NCI-H1105 (cell line): Measurements from ENCODE around the gene TPSG1.
"Not testable (repeated sequence)": the region's sequence is repeated elsewhere in the genome, so short reads cannot be mapped to it uniquely, and the experiment has no call there.

Source experiments
- DNase-seq: peaks from one replicate; lab custom pipeline; 2025; lab: John Stamatoyannopoulos, UW

Gene TPSG1

GRCh38 chr16:1215574-1216295 is 9.3 kb downstream of the TPSG1 start:
- DNase-seq = no peak

GRCh38 chr16:1214719-1215118 is 10.3 kb downstream of the TPSG1 start:
- no peak for DNase-seq

GRCh38 chr16:1213796-1214372 is 11.2 kb downstream of the TPSG1 start:
- no peak for DNase-seq

- no peak for DNase-seq
Observed at GRCh38 chr16:1213231-1213630, 11.8 kb downstream of the TPSG1 start.

GRCh38 chr16:1212616-1213194 is 12.4 kb downstream of the TPSG1 start:
- no peak for DNase-seq

GRCh38 chr16:1211451-1212268 is 13.4 kb downstream of the TPSG1 start:
- DNase-seq = no peak

GRCh38 chr16:1210461-1210860 is 14.6 kb downstream of the TPSG1 start:
- no peak for DNase-seq

GRCh38 chr16:1209081-1209480 is 16.0 kb downstream of the TPSG1 start:
- DNase-seq = no peak

GRCh38 chr16:1208239-1208830 is 16.7 kb downstream of the TPSG1 start:
- DNase-seq = no peak

- DNase-seq = no peak
Observed at GRCh38 chr16:1206786-1207185, 18.3 kb downstream of the TPSG1 start.

GRCh38 chr16:1206326-1206725 is 18.7 kb downstream of the TPSG1 start:
- no peak for DNase-seq

GRCh38 chr16:1204933-1205332 is 20.1 kb downstream of the TPSG1 start:
- no peak for DNase-seq

- no peak for DNase-seq
Observed at GRCh38 chr16:1202274-1202673, 22.8 kb downstream of the TPSG1 start.

- DNase-seq = no peak
Observed at GRCh38 chr16:1201444-1201843, 23.6 kb downstream of the TPSG1 start.

GRCh38 chr16:1200014-1200627 is 24.9 kb downstream of the TPSG1 start:
- DNase-seq = no peak

GRCh38 chr16:1199347-1200013 is 25.6 kb downstream of the TPSG1 start:
- DNase-seq = no peak

GRCh38 chr16:1198671-1199346 is 26.3 kb downstream of the TPSG1 start:
- DNase-seq = not testable (repeated sequence)

GRCh38 chr16:1198194-1198593 is 26.9 kb downstream of the TPSG1 start:
- no peak for DNase-seq

GRCh38 chr16:1197237-1197866 is 27.7 kb downstream of the TPSG1 start:
- peak; percentile 63 for DNase-seq

GRCh38 chr16:1196494-1196893 is 28.6 kb downstream of the TPSG1 start:
- DNase-seq = no peak

- no peak for DNase-seq
Observed at GRCh38 chr16:1195393-1195666, 29.7 kb downstream of the TPSG1 start.
